D341Med (cell line): ENCODE data around the gene TCHH.
"Not testable (repeated sequence)": the region's sequence is repeated elsewhere in the genome, so short reads cannot be mapped to it uniquely, and the experiment has no call there.

Source experiments
- DNase-seq: peaks from one replicate; pipeline ENCODE4 v3.0.0; 2012; ENCODE audit warnings: low spot score

Gene TCHH

GRCh38 chr1:152110860-152111514, 4.3 kb downstream of the TCHH start:
- peak; percentile 68 for DNase-seq

DNA sequence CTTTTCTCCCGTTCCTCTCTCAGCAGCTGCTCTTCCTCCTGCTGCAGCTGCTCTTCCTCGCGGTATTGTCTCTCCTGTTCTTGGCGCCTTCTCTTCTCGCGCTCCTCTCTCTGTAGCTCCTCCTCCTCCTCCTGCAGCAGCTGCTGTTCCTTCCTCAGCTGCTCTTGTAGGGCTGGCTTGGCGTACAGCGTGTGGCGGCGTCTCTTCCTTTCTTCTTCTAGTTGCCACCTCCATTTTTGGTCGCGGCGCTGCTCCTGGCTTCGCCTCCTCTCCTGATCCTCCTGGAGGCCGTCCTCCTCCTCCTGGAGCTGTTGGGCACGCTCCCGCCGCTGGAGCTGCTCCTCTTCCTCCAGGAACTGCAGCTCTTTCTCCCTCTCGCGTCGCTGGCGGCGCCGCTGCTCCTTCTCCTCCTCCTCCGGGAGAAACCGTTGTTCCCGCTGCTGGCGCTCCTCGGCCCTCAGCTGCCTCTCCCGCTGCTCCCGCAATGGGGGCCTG, 4.8 kb downstream of the TCHH start:
- no peak for DNase-seq

DNA sequence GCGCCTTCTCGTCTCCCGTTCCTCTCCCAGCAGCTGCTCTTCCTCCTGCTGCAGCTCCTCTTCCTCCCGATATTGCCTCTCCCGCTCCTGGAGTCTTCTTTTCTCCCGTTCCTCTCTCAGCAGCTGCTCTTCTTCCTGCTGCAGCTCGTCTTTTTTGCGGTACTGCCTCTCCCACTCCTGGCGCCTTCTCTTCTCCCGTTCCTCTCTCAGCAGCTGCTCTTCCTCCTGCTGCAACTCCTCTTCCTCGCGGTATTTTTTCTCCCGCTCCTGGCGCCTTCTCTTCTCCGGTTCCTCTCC, 5.3 kb downstream of the TCHH start:
- DNase-seq = no peak

DNA sequence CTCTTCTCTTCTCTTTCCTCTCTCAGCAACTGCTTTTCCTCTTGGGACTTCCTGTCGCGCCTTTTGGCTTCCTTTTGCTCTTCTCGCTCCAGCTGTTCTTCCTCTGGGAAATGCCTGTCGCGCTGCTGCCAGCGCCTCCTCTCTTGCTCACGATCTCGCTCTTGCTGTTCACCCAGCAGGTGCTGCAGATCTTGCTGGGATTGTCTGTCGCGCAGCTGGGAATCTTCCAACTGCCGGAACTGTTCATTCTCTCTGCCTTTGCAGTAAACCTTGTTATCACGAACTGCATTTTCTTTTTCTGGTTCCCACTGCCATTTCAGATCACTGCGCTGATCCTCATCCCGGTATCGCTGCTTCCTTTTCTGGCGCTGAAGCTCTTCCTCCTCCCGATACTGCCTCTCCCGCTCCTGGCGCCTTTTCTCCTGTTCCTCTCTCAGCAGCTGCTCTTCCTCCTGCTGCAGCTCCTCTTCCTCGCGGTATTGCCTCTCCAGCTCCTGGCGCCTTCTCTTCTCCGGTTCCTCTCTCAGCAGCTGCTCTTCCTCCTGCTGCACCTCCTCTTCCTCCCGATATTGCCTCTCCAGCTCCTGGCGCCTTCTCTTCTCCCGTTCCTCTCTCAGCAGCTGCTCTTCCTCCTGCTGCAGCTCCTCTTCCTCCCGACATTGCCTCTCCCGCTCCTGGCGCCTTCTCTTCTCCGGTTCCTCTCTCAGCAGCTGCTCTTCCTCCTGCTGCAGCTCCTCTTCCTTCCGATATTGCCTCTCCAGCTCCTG, 5.8 kb downstream of the TCHH start:
- DNase-seq = no peak

- no peak for DNase-seq
Measured at GRCh38 chr1:152108882-152109222, 6.4 kb downstream of the TCHH start.

DNA sequence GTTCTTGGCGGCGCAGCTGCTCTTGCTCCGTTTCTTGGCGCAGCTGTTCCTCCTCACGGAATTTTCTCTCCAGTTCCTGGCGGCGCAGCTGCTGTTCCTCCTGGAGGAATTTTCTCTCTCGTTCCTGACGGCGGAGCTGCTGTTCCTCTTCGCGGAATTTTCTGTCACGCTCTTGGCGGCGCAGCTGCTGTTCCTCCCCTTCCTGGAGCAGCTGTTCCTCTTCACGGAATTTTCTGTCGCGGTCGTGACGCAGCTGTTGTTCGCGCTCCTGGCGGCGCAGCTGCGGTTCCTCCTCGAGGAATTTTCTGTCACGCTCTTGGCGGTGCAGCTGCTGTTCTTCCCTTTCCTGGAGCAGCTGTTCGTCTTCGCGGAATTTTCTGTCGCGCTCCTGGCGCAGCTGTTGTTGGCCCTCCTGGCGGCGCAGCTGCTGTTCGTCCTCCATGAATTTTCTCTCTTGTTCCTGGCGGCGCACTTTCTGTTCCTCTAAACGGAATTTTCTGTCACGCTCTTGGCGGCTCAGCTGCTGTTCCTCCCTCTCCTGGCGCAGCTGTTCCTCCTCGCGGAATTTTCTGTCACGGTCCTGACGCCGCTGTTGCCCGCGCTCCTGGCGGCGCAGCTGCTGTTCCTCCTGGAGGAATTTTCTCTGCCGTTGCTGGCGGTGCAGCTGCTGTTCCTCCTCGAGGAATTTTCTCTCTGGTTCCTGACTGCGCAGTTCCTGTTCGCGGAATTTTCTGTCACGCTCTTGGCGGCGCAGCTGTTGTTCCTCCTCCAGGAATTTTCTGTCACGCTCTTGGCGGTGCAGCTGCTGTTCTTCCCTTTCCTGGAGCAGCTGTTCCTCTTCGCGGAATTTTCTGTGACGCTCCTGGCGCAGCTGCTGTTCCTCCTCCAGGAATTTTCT, 7.0 kb downstream of the TCHH start:
- no peak for DNase-seq

GRCh38 chr1:152107031-152107983, 7.9 kb downstream of the TCHH start:
- DNase-seq = no peak

DNA sequence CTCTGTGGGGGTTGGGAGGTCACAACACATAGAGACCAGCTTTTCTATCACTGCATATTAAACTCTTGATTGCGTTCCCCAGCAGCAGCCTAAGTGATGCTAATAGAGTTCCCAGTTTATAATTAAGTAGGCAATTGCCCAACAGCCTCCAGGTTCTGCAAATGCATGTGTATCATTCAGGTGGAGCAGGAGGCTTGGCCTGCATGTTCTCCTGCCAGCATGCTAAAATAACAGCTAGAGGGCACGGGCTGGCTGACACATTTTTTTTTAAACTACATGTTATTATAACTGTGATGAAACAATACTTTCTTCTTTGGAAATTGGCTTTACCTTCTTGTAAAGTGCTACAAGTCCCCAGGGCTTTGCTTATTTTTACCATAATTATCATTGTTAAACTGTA, 10.4 kb downstream of the TCHH start:
- DNase-seq = no peak

- DNase-seq = no peak
Measured at GRCh38 chr1:152096931-152097330, 18.3 kb downstream of the TCHH start.

GRCh38 chr1:152089014-152089674, 26.1 kb downstream of the TCHH start, which contains the start of gene TCHHL1:
TCHHL1 (minus strand) TSS chr1:152089064; CDS start chr1:152088143, 921 bp downstream.
- DNase-seq = no peak

DNA sequence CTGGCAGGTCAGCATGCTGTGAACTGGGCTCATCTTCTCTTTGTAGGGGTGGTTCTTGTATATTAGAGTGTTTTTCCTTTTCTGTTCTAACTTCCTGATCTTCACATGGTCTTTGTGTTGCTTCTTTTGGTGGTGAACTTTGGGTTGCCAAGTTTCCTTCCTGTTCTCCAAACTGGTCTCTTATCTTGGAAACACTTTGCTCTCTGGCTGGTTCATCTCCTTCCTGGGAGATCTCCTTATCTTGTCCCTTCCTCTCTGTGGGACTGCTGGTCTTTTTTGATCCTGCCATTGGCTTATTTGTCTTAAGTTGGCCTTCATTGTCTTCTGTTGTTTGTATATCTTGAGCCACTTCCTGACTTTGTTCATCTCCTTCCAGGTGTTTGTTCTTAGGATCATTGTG, 28.5 kb downstream of the TCHH start:
- no peak for DNase-seq

DNA sequence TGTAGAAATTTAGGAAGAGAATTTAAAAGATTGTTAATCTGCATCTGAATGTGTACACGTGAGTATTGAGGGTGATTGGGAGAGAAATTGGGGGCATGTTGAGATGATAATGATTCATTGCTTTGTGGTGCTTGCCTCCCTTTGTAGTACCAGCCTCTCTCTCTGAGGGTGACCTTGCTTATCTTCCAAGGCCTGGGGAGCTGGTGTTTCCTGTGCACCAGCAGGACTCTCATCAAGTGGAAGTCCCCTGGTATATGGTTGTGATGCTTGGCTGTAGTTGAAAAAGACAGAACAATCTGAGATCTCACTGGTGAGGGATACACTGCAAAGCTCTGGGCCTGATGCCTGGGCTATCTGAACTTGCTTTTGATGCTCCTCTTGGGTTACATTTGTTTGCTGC, 30.4 kb downstream of the TCHH start:
- DNase-seq = no peak

- not testable (repeated sequence) for DNase-seq
Measured at GRCh38 chr1:152081026-152081425, 34.2 kb downstream of the TCHH start.

- DNase-seq = not testable (repeated sequence)
Measured at GRCh38 chr1:152080494-152080893, 34.8 kb downstream of the TCHH start.

DNA sequence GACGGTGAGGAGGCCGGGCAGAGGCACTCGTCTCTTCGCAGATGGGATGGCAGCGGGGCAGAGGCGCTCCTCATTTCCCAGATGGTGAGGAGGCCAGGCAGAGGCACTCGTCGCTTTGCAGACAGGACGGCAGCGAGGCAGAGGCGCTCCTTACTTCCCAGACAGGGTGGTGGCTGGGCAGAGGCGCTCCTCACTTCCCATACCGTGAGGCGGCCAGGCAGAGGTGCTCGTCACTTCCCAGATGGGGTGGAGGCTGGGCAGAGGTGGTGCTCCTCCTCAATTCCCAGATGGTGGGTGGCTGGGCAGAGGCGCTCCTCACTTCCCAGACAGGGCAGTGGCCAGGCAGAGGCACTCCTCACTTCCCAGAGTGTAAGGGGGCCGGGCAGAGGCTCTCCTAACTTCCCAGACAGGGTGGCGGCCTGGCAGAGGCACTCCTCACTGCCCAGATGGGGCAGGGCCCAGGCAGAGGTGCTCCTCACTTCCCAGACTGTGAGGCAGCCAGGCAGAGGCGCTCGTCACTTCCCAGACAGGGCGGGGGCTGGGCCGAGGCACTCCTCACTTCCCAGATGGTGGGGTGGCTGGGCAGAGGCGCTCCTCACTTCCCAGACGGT, 36.3 kb downstream of the TCHH start:
- DNase-seq = no peak

DNA sequence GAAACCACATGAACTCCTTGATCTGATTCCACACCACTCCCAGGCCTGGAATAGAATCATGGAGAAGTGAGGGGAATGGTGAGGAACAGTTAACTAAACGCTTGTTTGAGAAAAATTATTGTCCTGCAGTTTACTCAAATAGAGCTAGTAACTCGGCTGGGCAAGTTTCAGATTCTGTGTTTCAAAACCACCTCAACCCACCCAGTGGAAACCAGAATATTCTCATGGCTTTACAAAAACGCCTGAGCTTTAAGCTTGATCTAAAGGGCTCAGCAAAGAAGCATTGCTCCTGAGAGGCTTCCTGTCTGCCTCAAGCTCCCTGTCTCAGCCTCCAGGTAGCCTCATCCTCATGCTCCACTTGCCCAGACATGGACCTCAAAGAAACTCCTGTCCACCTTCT, 42.9 kb downstream of the TCHH start:
- DNase-seq = no peak

DNA sequence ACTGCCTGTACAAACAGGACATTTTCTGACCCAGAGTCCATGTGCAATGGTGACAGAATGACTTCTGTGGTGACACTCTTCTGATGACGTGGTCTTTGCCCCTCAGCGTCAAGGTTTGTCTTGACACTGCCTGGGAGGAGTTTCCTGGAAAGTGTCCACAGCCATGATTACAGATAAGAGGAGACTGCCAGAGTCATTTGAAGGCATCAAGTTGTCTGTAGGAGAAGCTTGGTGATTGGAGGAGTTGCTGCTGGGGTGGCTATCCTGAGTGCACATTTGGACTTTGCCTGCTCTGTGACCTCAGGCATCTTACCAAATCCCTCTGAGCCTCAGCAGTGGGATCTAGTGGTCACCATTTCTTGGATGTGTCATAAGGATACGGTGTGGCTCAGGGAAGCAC, 44.1 kb downstream of the TCHH start:
- no peak for DNase-seq

DNA sequence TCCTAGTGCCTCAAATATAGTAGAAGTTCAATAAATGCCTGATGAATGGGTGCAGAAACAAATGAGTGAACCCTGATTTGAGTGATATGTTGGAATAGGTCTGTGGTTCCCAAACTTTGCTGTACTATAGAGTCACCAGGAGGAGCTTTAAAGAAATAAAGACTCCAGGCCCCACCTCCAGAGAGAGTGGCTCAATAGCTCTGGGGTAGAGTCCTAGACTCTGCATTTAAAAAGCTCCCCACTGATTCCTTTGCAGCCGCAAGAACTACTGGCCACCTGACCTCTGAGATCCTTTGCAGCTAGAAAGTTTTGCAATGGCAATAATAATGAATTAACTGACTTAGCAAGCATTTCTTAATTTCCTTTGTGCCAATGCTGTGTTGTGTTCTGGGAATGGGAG, 47.3 kb downstream of the TCHH start:
- no peak for DNase-seq

DNA sequence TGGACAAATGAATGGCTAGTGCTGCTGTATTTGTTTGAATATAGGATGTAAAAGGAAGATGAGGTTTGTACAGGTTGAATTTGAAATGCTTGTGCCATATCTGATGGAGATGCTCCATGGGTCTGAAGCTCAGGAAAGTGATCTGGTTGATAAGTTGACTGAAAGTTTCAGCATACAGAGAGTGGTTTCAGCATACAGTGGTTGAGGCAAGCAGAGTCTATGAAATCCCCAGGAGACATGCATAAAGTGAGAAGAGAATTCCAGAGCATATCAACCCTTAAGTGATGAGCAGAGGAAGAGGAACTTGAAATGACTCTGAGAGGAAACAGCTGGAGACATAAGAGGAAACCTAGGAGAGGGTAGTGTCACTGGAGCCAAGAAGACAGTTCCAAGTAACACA, 48.1 kb downstream of the TCHH start:
- DNase-seq = no peak

DNA sequence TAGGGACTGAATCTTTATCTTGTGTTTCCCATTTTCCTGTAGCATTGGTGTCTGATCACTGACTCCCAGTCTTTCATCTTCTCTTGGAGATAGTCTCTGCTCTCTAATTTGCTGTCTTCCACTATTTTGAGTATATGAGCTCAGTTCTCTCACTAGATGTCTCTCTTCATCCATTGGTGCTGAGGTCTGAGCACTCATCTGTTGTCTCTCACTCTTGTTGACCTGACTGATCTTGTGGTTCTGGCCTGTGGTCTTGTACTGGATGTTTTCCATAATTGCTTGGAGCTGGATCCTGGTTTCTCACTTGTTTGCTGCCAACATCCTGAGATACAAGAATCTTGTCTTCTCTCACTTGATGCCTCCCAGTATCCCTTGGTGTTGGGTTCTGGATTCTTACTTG, 53.3 kb downstream of the TCHH start:
- DNase-seq = no peak
